HepG2 (cell line): Measurements from ENCODE around the gene VWA7. TPM values are rescaled to one million over a fixed set of nuclear protein-coding genes. Genes with fewer than 3 reads are reported as not detected.

ENCODE experiments used
- ATAC-seq: fragments of 200-7000 bp; cut with Tn5 transposase; 3 replicates; pipeline ENCODE4 v1.9.1; 2020; ENCODE audit warnings: mild to moderate bottlenecking, moderate library complexity
- BruUV-seq: library from RNA; stranded (reverse); fragments of 400-500 nt; replicated peaks from 2 replicates; lab custom pipeline; 2021; lab: Mats Ljungman, UMichigan
- CTCF ChIA-PET: fragments of 300-600 bp; formaldehyde crosslinking; extraction: SDS; loops from one replicate; lab custom pipeline; 2021; ENCODE audit warnings: low total read pairs, inconsistent platforms, low intra/inter-chr PET ratio; lab: Yijun Ruan, JAX
- POLR2A ChIA-PET: fragments of 350-600 bp; sonication (Branson Sonifier 250); formaldehyde crosslinking; loops from one replicate; lab custom pipeline; 2020; ENCODE audit warnings: antibody characterized with exemption, inconsistent platforms; lab: Yijun Ruan, JAX
- DNase-seq: peaks from one replicate; pipeline ENCODE4 v3.0.0-alpha.2; 2015; ENCODE audit warnings: low spot score
- FAIRE-seq: peaks from 3 replicates; lab custom pipeline; 2011; peaks lifted over from hg19 to GRCh38; lab: Jason Lieb, UNC
- H2AFZ ChIP-seq: one replicate; pipeline ENCODE4 v1.6.1; 2011; ENCODE audit warnings: low read length, inconsistent platforms
- H3K27ac ChIP-seq: fragments of 300-600 bp; 3 replicates; pipeline ENCODE4 v1.8.0; 2011; ENCODE audit warnings: mixed run types, mild to moderate bottlenecking, mixed read lengths, low read length, inconsistent platforms; ENCODE audit not compliant: insufficient read depth; ENCODE audit errors: extremely low read length
- H3K27me3 ChIP-seq, 2 experiments: fragments of 200-600 bp in 1 of 2; 2 replicates in 1 of 2; 3 replicates in 1 of 2; pipeline versions ENCODE4 v1.6.0 to v1.8.0; 2011; ENCODE audit warnings: low read length in 2 of 2, mild to moderate bottlenecking in 2 of 2, moderate library complexity in 2 of 2, inconsistent platforms in 1 of 2; ENCODE audit not compliant: insufficient read depth in 2 of 2, control insufficient read depth in 1 of 2
- H3K36me3 ChIP-seq, 2 experiments: fragments of 200-600 bp in 1 of 2; replicated peaks in 1 of 2; 2 replicates in 1 of 2; 3 replicates in 1 of 2; pipeline versions ENCODE4 v1.5.1 to v1.8.0; 2011; ENCODE audit warnings: low read length in 2 of 2, inconsistent platforms in 1 of 2; ENCODE audit not compliant: insufficient read depth in 2 of 2, control insufficient read depth in 1 of 2
- H3K4me1 ChIP-seq: 2 replicates; pipeline ENCODE4 v1.5.1; 2012; ENCODE audit warnings: low read length, inconsistent platforms; ENCODE audit not compliant: insufficient read depth
- H3K4me2 ChIP-seq: 2 replicates; pipeline ENCODE4 v1.6.0; 2011; ENCODE audit warnings: low read depth, low read length, inconsistent platforms
- H3K4me3 ChIP-seq, 3 experiments: fragments of 200-600 bp in 1 of 3; sonication (generic), shearing (Covaris generic) in 1 of 3; replicated peaks in 1 of 3; 2 replicates each; pipeline ENCODE4 v1.5.1; 2011 to 2016; ENCODE audit warnings: low read length in 3 of 3, inconsistent platforms in 2 of 3, low read depth in 2 of 3, mild to moderate bottlenecking in 2 of 3, control low read depth in 1 of 3, mixed read lengths in 1 of 3; ENCODE audit not compliant: insufficient read depth in 1 of 3
- H3K79me2 ChIP-seq: one replicate; pipeline ENCODE4 v1.6.1; 2011; ENCODE audit warnings: low read length, inconsistent platforms; ENCODE audit not compliant: insufficient read depth
- H3K9ac ChIP-seq: 2 replicates; pipeline ENCODE4 v1.6.0; 2011; ENCODE audit warnings: mild to moderate bottlenecking, low read depth, low read length, inconsistent platforms; ENCODE audit not compliant: insufficient read depth
- H3K9me3 ChIP-seq: 2 replicates; pipeline ENCODE4 v1.5.1; 2012; ENCODE audit warnings: mild to moderate bottlenecking, low read length
- H4K20me1 ChIP-seq: 2 replicates; pipeline ENCODE4 v1.6.0; 2011; ENCODE audit warnings: inconsistent platforms, mild to moderate bottlenecking, low read length, moderate library complexity; ENCODE audit not compliant: insufficient read depth
- CAMTA2 ChIP-seq: sonication (generic); formaldehyde crosslinking; IDR thresholded peaks from 2 replicates; pipeline ENCODE4 v1.4.0; 2020; ENCODE audit warnings: mild to moderate bottlenecking, missing genetic modification reagents, borderline replicate concordance
- CENPT ChIP-seq: sonication (generic); formaldehyde crosslinking; IDR thresholded peaks from 2 replicates; pipeline ENCODE4 v1.8.0; 2022; ENCODE audit warnings: low read depth, mild to moderate bottlenecking, moderate library complexity, missing genetic modification reagents
- ELF1 ChIP-seq: sonication (generic); formaldehyde crosslinking; IDR thresholded peaks from 2 replicates; pipeline ENCODE4 v1.4.0; 2020; ENCODE audit warnings: missing genetic modification reagents
- FOXM1 ChIP-seq: sonication (generic); formaldehyde crosslinking; IDR thresholded peaks from 2 replicates; pipeline ENCODE4 v1.5.0; 2020; ENCODE audit warnings: missing genetic modification reagents
- HDAC2 ChIP-seq: sonication (generic); formaldehyde crosslinking; IDR thresholded peaks from 2 replicates; pipeline ENCODE4 v1.4.0; 2020; ENCODE audit warnings: missing genetic modification reagents
- NFYB ChIP-seq: sonication (generic); formaldehyde crosslinking; IDR thresholded peaks from 2 replicates; pipeline ENCODE4 v1.4.0; 2020; ENCODE audit warnings: missing genetic modification reagents
- PATZ1 ChIP-seq: sonication (generic); formaldehyde crosslinking; IDR thresholded peaks from 2 replicates; pipeline ENCODE4 v1.4.0; 2020; ENCODE audit warnings: missing genetic modification reagents
- RBFOX2 ChIP-seq: fragments of 200-400 bp; formaldehyde crosslinking; IDR thresholded peaks from 2 replicates; pipeline ENCODE4 v1.6.1; 2017; ENCODE audit warnings: low read depth, mild to moderate bottlenecking, low read length
- SOX13 ChIP-seq, 3 experiments: fragments of 450-650 bp in 1 of 3; sonication (generic) in 1 of 3; formaldehyde crosslinking in 1 of 3; IDR thresholded peaks in 2 of 3; conservative IDR thresholded peaks in 1 of 3; 2 replicates each; pipeline versions ENCODE4 v1.5.0 to v1.6.1; 2016 to 2020; ENCODE audit warnings: antibody characterized with exemption in 1 of 3, mild to moderate bottlenecking in 1 of 3, missing compliant biosample characterization in 1 of 3, missing genetic modification reagents in 1 of 3, moderate library complexity in 1 of 3
- STAG1 ChIP-seq: sonication (generic); formaldehyde crosslinking; IDR thresholded peaks from 2 replicates; pipeline ENCODE4 v1.4.0; 2020; ENCODE audit warnings: missing genetic modification reagents
- TAF1 ChIP-seq: sonication (generic); formaldehyde crosslinking; IDR thresholded peaks from 2 replicates; pipeline ENCODE4 v1.4.0; 2020; ENCODE audit warnings: missing genetic modification reagents
- THAP11 ChIP-seq: IDR thresholded peaks from 2 replicates; pipeline ENCODE4 v1.6.1; 2016; ENCODE audit warnings: missing biosample characterization, missing genetic modification reagents
- ZC3H13 ChIP-seq: sonication (generic); formaldehyde crosslinking; IDR thresholded peaks from 2 replicates; pipeline ENCODE4 v1.8.1; 2023; ENCODE audit warnings: mild to moderate bottlenecking, missing genetic modification reagents, moderate library complexity
- ZKSCAN8 ChIP-seq: IDR thresholded peaks from 2 replicates; pipeline ENCODE4 v1.6.1; 2016; ENCODE audit warnings: borderline replicate concordance, missing genetic modification reagents, missing compliant biosample characterization
- ZNF18 ChIP-seq: sonication (generic); formaldehyde crosslinking; IDR thresholded peaks from 2 replicates; pipeline ENCODE4 v1.8.0; 2022; ENCODE audit warnings: mild to moderate bottlenecking, missing genetic modification reagents; ENCODE audit not compliant: insufficient replicate concordance
- ZNF589 ChIP-seq: sonication (generic); formaldehyde crosslinking; conservative IDR thresholded peaks from 2 replicates; pipeline ENCODE4 v1.8.0; 2022; ENCODE audit warnings: mild to moderate bottlenecking, moderate library complexity, missing genetic modification reagents
- ZSCAN30 ChIP-seq: sonication (generic); formaldehyde crosslinking; IDR thresholded peaks from 2 replicates; pipeline ENCODE4 v1.5.0; 2020; ENCODE audit warnings: mild to moderate bottlenecking, missing genetic modification reagents
- WGBS: methylation state at CpG from one replicate; pipeline ENCODE4 v1.1.6; 2017; ENCODE audit warnings: low lambda C conversion rate; 5-methylcytosine and 5-hydroxymethylcytosine counted together
- in situ Hi-C: cut with HindIII; loops from 2 replicates; pipeline ENCODE4 v1.10.0; 2017; ENCODE audit warnings: low pct_unique_long_range_greater_than_20kb; ENCODE audit not compliant: extremely low pct_ligation_motif_present
- intact Hi-C: fragments of 100-400 bp; cut with micrococcal nuclease; formaldehyde crosslinking; loops from one replicate; pipeline ENCODE4 v1.10.0; 2022; ENCODE audit not compliant: unreplicated experiment
- polyA plus RNA-seq, 8 experiments: library from polyadenylated mRNA; depleted of rRNA in 3 of 8; stranded (reverse) in 7 of 8; unstranded in 1 of 8; fragments of >200 nt; fragmentation: Illumina TruSeq in 4 of 8; extraction: Trizol in 4 of 8; gene quantifications; 2 replicates each; pipeline versions ENCODE4 v1.2.1 to v1.2.3, GENCODE V29; 2011 to 2016; ENCODE audit warnings: low read depth in 4 of 8, missing spikeins in 1 of 8, mixed read lengths in 1 of 8; ENCODE audit not compliant: insufficient read depth in 1 of 8
- total RNA-seq, 5 experiments: library from RNA; depleted of rRNA; stranded (reverse); fragments of >200 nt; fragmentation: Illumina TruSeq; extraction: Trizol; gene quantifications; 2 replicates each; pipeline ENCODE4 v1.2.3, GENCODE V29; 2016; ENCODE audit warnings: low read depth in 1 of 5

VWA7 gene
- total and polyA plus RNA-seq, 2 of the 13 experiments (the other 11 are each of a cell fraction or from before 2014, with no cell fraction given), result 0.86 to 3.3 TPM

- TF ChIP-seq SOX13 (IDR thresholded peaks at IDR 0.05) (no peak), SOX13 (CRISPR knock-in tag; conservative IDR thresholded peaks at IDR 0.05 in 1 of 2, IDR thresholded peaks at IDR 0.05 in 1 of 2) (no peak), ELF1 (CRISPR knock-in tag) (no peak), ZSCAN30 (no peak), RBFOX2 (no peak), STAG1 (CRISPR knock-in tag) (0 out of 2 replicates have a peak, but pooled peaks have one; percentile 3), CAMTA2 (no peak), FOXM1 (CRISPR knock-in tag) (no peak), NFYB (no peak)
Observed at GRCh38 chr6:31760790-31761189, 16.3 kb downstream of the VWA7 start (continued).

- in situ Hi-C loops, result no loop called here
- H3K4me2 ChIP-seq, result no peak overlapping the region
- no peak for TF ChIP-seq TAF1 (CRISPR knock-in tag)
- no peak for TF ChIP-seq ZC3H13 (CRISPR knock-in tag)
- no peak for TF ChIP-seq THAP11 (CRISPR knock-in tag)
- no peak for TF ChIP-seq ZNF18 (CRISPR knock-in tag)
- no peak for TF ChIP-seq CENPT
- no peak for TF ChIP-seq HDAC2 (CRISPR knock-in tag)
- no peak for TF ChIP-seq ZKSCAN8 (CRISPR knock-in tag)
- TF ChIP-seq PATZ1 (CRISPR knock-in tag), result no peak
- no peak for TF ChIP-seq ZNF589
- H3K36me3 ChIP-seq, result peaks cover 0 to 2% of the 10 kb centered on the region in 2 experiments; a peak in 3 of 5 replicates
- DNase-seq, result no peak
- BruUV-seq, result no TSS peak
- H3K4me1 ChIP-seq, result peaks cover 16% of the 10 kb centered on the region
- no peaks in the 10 kb centered on the region for H3K9me3 ChIP-seq
- CTCF ChIA-PET, result no interaction called here
- no peaks in the 10 kb centered on the region for H4K20me1 ChIP-seq
- no peak overlapping the region for H2AFZ ChIP-seq
- no peak for ATAC-seq
- intact Hi-C loops, result no loop called here
- H3K4me3 ChIP-seq, result no peak overlapping the region
- H3K79me2 ChIP-seq, result no peaks in the 10 kb centered on the region
- WGBS, result 100% methylated on average over 2 of the region's 2 CpGs
- H3K9ac ChIP-seq, result no peak overlapping the region
- H3K27me3 ChIP-seq, result no peaks in the 10 kb centered on the region
- POLR2A ChIA-PET, result interaction anchor here (1.2 to 11.5 kb wide), 2 partner anchors 21 to 29 kb away, joined by 3 to 96 read pairs; partner anchors contain the start of genes CLIC1, DDAH2 and MSH5
- no peak for FAIRE-seq
- H3K27ac ChIP-seq, result no peak overlapping the region
Observed at GRCh38 chr6:31758281-31758680, 18.8 kb downstream of the VWA7 start.
